ENCODE results near the gene BTNL2. TPM values are rescaled to one million over a fixed set of nuclear protein-coding genes. Genes with fewer than 3 reads are reported as not detected.

Gene BTNL2
- total and polyA plus RNA-seq, 2 of the 13 experiments (the other 11 are each of a cell fraction or from before 2014, with no cell fraction given): not detected

DNA sequence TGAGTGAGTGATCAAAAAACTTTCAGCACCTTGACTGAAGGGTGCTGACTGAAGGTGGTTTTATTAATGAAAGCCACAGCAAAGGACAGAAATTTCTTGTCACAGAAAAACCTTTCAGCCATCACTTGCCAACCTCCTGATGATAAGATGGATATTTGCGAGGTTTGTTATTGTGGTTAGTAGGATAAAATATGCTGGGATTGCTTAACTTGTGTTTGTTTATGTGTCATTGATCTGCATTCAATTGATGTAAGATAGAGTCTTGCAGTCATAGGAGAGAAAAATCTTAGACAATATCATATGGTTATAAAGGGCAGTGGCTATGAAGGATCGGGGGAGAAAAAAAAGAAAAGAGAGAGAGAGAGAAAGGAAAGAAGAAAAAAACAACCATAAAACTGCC, 36.5 kb downstream of the BTNL2 start (continued):
- TF ChIP-seq, protein P1, sequence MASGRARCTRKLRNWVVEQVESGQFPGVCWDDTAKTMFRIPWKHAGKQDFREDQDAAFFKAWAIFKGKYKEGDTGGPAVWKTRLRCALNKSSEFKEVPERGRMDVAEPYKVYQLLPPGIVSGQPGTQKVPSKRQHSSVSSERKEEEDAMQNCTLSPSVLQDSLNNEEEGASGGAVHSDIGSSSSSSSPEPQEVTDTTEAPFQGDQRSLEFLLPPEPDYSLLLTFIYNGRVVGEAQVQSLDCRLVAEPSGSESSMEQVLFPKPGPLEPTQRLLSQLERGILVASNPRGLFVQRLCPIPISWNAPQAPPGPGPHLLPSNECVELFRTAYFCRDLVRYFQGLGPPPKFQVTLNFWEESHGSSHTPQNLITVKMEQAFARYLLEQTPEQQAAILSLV (CRISPR knock-in tag; IDR thresholded peaks at IDR 0.05; ENCODE audit: borderline replicate concordance): no peak
- TF ChIP-seq ZMYM2 (CRISPR knock-in tag; IDR thresholded peaks at IDR 0.05): no peak
- no peak for TF ChIP-seq ZFP1 (CRISPR knock-in tag; IDR thresholded peaks at IDR 0.05)

DNA sequence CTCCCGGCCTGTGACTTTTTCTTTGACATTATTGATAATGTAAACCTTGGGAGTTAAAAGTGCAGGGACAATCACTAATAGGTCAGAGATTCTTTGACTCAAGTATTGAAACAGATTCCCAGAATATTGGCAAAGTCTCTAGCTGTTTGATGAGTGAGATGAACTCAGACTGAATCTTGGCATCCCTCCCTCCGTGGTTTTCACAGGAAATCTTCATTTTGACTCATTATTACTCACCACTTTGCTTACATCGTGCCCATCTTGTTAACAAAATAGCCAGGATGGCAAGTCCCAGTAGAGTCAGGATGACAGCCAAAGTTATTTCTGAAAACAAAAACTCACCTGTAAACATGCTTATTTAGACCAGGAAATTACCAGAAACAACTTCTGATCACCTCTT, 37.3 kb downstream of the BTNL2 start:
- no peak overlapping the region for H3K4me3 ChIP-seq (replicated peaks in 1 of 3; ENCODE audit: insufficient read depth in 1 of 3, low read depth in 2 of 3, low read length in 3 of 3)
- H4K20me1 ChIP-seq (ENCODE audit: insufficient read depth, low read length): no peaks in the 10 kb centered on the region; the same call in 1 of the 2 replicates
- no TSS peak for BruUV-seq (replicated peaks)
- CTCF ChIA-PET (ENCODE audit: low intra/inter-chr PET ratio, low total read pairs): no interaction called here
- POLR2A ChIA-PET: no interaction called here
- H3K9ac ChIP-seq (ENCODE audit: insufficient read depth, low read depth, low read length): no peak overlapping the region
- no peaks in the 10 kb centered on the region for H3K79me2 ChIP-seq (ENCODE audit: insufficient read depth, low read length)
- DNase-seq (ENCODE audit: low spot score): no peak
- TF ChIP-seq ZNF569 (CRISPR knock-in tag; IDR thresholded peaks at IDR 0.05; ENCODE audit: borderline replicate concordance) (no peak), KLF6 (CRISPR knock-in tag; IDR thresholded peaks at IDR 0.05) (no peak), FOXA1 (IDR thresholded peaks at IDR 0.05) (no peak), FOXA1 (CRISPR knock-in tag; IDR thresholded peaks at IDR 0.05) (no peak), ZNF337 (CRISPR knock-in tag; IDR thresholded peaks at IDR 0.05; ENCODE audit: borderline replicate concordance, low read depth) (no peak), ZMYM3 (CRISPR knock-in tag; IDR thresholded peaks at IDR 0.05) (no peak), ZNF136 (CRISPR knock-in tag; IDR thresholded peaks at IDR 0.05; ENCODE audit: low read depth) (no peak), ZNF614 (CRISPR knock-in tag; IDR thresholded peaks at IDR 0.05; ENCODE audit: borderline replicate concordance) (no peak), PHF8 (CRISPR knock-in tag; IDR thresholded peaks at IDR 0.05) (no peak)
- TF ChIP-seq, protein P2, sequence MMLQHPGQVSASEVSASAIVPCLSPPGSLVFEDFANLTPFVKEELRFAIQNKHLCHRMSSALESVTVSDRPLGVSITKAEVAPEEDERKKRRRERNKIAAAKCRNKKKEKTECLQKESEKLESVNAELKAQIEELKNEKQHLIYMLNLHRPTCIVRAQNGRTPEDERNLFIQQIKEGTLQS (CRISPR knock-in tag; IDR thresholded peaks at IDR 0.05): no peak
- TF ChIP-seq, protein P3, sequence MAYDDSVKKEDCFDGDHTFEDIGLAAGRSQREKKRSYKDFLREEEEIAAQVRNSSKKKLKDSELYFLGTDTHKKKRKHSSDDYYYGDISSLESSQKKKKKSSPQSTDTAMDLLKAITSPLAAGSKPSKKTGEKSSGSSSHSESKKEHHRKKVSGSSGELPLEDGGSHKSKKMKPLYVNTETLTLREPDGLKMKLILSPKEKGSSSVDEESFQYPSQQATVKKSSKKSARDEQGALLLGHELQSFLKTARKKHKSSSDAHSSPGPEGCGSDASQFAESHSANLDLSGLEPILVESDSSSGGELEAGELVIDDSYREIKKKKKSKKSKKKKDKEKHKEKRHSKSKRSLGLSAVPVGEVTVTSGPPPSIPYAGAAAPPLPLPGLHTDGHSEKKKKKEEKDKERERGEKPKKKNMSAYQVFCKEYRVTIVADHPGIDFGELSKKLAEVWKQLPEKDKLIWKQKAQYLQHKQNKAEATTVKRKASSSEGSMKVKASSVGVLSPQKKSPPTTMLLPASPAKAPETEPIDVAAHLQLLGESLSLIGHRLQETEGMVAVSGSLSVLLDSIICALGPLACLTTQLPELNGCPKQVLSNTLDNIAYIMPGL (CRISPR knock-in tag; IDR thresholded peaks at IDR 0.05; ENCODE audit: borderline replicate concordance in 1 of 2, low read depth in 1 of 2): no peak
- intact Hi-C loops (cut with micrococcal nuclease; ENCODE audit: unreplicated experiment): no loop called here
- no peak for FAIRE-seq
- no peak overlapping the region for H2AFZ ChIP-seq (ENCODE audit: low read length)
- H3K27me3 ChIP-seq (ENCODE audit: control insufficient read depth in 1 of 2, insufficient read depth in 2 of 2, low read length in 2 of 2): peaks cover 0 to 9% of the 10 kb centered on the region in 2 experiments; a peak in 2 of 5 replicates
- no peak overlapping the region for H3K4me2 ChIP-seq (ENCODE audit: low read depth, low read length)
- H3K36me3 ChIP-seq (replicated peaks in 1 of 2; ENCODE audit: control insufficient read depth in 1 of 2, insufficient read depth in 2 of 2, low read length in 2 of 2): no peaks in the 10 kb centered on the region
- H3K27ac ChIP-seq (ENCODE audit: extremely low read length, insufficient read depth, low read length): no peak overlapping the region
- H3K4me1 ChIP-seq (ENCODE audit: insufficient read depth, low read length): peaks cover 11% of the 10 kb centered on the region
- ATAC-seq: no peak
- 7% methylated on average over 3 of the region's 3 CpGs for WGBS (ENCODE audit: low lambda C conversion rate)
- no peaks in the 10 kb centered on the region for H3K9me3 ChIP-seq (ENCODE audit: low read length)
- in situ Hi-C loops (cut with HindIII; ENCODE audit: extremely low pct_ligation_motif_present, low pct_unique_long_range_greater_than_20kb): no loop called here
